BE2C (cell line): Measurements from ENCODE around the gene FGD1.
A peak's percentile ranks its signal among the peaks of the same experiment; 100 is the strongest.

Experiments
- DNase-seq: peaks from one replicate; pipeline ENCODE4 v3.0.0-alpha.2; 2020
- H3K27me3 ChIP-seq: fragments of 250-450 bp; sonication (Bioruptor Pico); 2 replicates; pipeline ENCODE4 v1.5.1; 2020; ENCODE audit warnings: mild to moderate bottlenecking
- H3K36me3 ChIP-seq: fragments of 250-450 bp; sonication (Bioruptor Pico); 2 replicates; pipeline ENCODE4 v1.5.1; 2020; ENCODE audit warnings: mild to moderate bottlenecking
- H3K4me1 ChIP-seq: fragments of 250-450 bp; sonication (Bioruptor Pico); 2 replicates; pipeline ENCODE4 v1.5.1; 2020
- H3K4me3 ChIP-seq: 2 replicates; pipeline ENCODE4 v1.5.1; 2011; ENCODE audit warnings: low read depth, low read length
- H3K9me3 ChIP-seq: fragments of 250-450 bp; sonication (Bioruptor Pico); 2 replicates; pipeline ENCODE4 v1.5.1; 2020
- TF ChIP-seq, protein P1 (sequence below): IDR thresholded peaks from 2 replicates; pipeline ENCODE4 v1.5.1; 2012; ENCODE audit warnings: mild to moderate bottlenecking, low read depth, low read length

The FGD1 gene

DNA sequence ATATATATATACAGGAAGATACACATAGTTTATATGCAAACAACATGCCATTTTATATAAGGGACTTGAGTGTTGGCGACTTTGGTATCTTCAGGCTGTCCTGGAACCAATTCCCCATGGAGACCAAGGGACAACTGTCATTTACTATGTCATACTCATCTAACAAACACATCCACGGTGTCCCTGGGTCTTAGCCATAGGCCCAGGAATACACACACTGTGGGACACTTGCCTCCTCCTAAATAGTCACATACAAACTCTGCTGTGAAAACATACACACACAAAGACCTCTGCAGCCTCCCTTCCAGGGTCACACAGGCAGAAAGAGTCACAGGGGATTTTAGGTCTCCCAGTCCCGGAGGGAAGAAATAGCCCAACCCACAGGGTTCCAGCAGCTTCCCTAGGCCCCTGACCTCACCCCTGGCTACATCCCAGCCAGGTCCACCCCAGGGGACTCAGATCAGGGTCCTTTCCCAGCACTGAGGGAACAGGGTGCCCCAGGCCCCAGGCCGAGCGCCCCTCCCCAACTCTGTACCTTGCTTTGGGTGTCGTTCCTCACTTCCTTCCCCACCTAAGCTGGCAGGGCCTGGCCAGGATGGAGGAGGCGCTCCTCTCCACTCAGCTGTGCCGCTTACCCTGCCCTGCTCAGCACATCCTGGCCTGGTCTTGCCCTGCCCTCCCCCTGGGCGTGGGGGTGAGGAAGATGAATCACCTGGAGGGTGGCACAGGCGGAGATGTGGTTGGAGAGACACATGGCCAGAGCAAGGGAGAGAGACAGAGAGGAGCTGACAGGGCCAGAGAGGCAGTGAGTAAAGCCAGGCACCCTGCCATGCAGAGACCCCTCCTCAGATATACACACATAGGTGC lies 21.8 kb downstream of the FGD1 start:
- H3K4me1 ChIP-seq = no peaks in the 10 kb centered on the region
- H3K36me3 ChIP-seq = no peaks in the 10 kb centered on the region
- no peak for DNase-seq
- no peak overlapping the region for H3K4me3 ChIP-seq
- no peaks in the 10 kb centered on the region for H3K9me3 ChIP-seq
- TF ChIP-seq, protein P1, sequence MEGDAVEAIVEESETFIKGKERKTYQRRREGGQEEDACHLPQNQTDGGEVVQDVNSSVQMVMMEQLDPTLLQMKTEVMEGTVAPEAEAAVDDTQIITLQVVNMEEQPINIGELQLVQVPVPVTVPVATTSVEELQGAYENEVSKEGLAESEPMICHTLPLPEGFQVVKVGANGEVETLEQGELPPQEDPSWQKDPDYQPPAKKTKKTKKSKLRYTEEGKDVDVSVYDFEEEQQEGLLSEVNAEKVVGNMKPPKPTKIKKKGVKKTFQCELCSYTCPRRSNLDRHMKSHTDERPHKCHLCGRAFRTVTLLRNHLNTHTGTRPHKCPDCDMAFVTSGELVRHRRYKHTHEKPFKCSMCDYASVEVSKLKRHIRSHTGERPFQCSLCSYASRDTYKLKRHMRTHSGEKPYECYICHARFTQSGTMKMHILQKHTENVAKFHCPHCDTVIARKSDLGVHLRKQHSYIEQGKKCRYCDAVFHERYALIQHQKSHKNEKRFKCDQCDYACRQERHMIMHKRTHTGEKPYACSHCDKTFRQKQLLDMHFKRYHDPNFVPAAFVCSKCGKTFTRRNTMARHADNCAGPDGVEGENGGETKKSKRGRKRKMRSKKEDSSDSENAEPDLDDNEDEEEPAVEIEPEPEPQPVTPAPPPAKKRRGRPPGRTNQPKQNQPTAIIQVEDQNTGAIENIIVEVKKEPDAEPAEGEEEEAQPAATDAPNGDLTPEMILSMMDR = no peak
- H3K27me3 ChIP-seq = no peaks in the 10 kb centered on the region

DNA sequence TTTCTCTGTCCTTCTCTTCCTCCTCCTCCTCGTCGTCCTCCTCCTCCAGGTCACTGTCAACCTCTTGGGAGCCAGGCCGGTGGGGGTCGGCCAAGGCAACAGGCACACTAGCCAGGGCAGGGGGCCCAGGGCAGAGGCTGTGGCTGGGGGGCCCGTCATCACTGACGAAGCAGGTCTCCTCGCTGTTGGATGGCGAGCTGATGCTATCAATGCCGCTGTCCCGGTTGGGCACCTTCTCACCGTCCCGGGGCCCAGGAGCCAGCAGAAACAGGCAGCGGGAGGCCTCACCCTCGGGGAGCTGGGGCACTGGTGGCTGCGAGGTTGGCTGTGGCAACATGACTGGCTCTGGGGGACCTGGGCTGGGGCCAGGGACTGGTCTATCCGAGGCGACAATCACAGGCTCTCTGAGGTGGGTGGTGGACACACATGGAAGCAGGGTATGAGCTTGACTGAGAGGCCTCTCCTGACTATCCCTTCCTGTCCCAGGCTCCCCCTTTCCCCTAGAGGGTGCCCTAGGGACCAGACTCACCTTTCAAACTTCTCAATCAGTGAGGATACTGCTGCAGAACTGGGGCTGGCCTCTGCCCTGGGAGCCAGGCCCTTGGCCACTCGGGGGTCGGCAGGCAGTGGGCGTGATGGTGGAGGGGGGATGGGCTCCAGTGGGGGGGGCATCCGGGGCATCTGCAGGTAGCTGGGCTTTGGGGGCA lies 25.8 kb downstream of the FGD1 start:
- Histone ChIP-seq H3K9me3 (no peaks in the 10 kb centered on the region), H3K4me3 (no peak overlapping the region), H3K4me1 (no peaks in the 10 kb centered on the region), H3K36me3 (no peaks in the 10 kb centered on the region), H3K27me3 (no peaks in the 10 kb centered on the region)
- no peak for DNase-seq
- TF ChIP-seq, protein P1 = no peak

DNA sequence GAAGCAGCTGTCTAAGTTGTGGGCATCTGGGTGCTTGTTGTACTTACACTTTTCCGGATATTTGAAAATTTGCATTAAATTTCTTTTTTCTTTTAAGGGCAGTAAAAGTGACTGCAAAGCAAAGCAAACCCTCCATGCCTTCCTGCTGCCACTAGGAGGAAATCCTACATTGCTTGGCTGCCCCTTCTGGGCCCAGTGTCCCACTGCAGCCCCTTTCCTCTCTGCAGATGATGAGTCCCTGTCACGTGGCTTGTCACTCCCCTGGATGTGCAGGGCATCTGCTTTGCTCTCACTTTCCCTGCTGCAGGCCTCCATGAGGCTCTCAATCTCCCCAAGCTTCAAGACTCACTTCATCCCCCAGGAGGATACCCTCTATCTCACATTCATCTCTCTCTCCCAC lies 43.1 kb downstream of the FGD1 start:
- Histone ChIP-seq H3K36me3 (no peaks in the 10 kb centered on the region), H3K27me3 (no peaks in the 10 kb centered on the region), H3K9me3 (no peaks in the 10 kb centered on the region), H3K4me1 (no peaks in the 10 kb centered on the region), H3K4me3 (no peak overlapping the region)
- DNase-seq = peak; percentile 74
- TF ChIP-seq, protein P1 = peak; percentile 72

DNA sequence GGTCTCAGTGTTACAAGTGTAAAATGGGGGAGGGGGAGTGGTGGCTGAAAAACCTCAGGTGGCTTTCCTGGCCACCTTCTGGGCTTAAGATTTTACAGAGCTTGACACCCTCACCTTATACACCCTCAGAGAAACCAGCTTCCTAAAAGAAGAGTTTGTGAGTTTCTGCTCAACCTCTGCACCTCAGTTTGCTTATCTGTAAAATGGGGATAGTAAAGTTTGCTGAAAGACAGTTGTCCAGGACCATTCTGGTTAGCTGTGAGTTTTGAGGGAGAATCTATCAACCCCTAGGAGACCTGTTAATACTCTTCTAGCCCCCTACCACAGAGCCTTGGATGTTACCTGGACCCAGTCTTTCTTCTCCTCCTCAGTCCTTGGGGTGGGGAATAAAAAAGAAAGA lies 46.1 kb downstream of the FGD1 start:
- Histone ChIP-seq H3K36me3 (no peaks in the 10 kb centered on the region), H3K4me1 (no peaks in the 10 kb centered on the region), H3K9me3 (no peaks in the 10 kb centered on the region), H3K27me3 (no peaks in the 10 kb centered on the region), H3K4me3 (no peak overlapping the region)
- TF ChIP-seq, protein P1 = no peak
- DNase-seq = no peak

DNA sequence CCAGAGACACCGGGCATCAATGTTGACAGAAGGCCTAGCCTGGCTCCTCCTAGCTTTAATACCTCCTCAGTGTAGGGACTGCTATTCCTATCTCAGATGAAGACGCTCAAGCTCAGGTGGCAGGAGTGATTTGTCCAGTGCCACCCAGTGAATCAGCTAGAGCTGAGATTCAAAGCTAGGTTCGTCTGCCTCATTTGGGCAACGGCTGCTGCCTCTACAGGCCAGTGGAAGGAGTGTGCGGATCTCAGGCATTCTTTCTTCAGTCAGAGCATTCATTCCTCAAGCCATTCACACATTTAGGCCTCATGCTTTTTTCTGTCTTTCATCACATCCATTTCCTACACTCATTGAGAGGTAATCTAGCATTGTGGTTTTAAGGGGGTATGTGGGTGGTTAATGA lies 48.6 kb downstream of the FGD1 start:
- TF ChIP-seq, protein P1 = peak; percentile 24; the same call in 1 of the 2 replicates
- H3K36me3 ChIP-seq = no peaks in the 10 kb centered on the region
- H3K4me1 ChIP-seq = no peaks in the 10 kb centered on the region
- no peaks in the 10 kb centered on the region for H3K9me3 ChIP-seq
- H3K4me3 ChIP-seq = no peak overlapping the region
- H3K27me3 ChIP-seq = no peaks in the 10 kb centered on the region
- DNase-seq = no peak

DNA sequence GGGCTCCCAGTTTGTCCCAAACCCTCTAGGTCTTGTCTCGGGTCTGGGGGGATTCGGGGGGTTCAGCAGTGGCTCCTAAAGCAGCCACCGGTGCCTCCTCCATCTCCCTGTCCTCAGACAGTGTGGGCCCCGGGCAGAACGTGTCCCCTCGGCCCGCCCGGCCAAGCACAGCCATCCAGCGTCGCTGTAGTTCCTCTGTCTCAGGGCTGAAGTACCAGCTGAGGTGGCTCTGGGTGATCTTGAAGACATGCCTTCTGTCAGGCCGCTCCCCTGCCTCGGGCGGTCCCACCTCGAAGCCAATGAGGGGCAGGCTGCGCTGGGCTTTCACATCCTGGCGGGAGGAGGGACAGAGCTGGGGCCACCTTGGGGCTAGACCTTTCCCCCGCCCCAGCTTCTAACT lies 50.0 kb downstream of the FGD1 start:
- no peaks in the 10 kb centered on the region for H3K4me1 ChIP-seq
- no peaks in the 10 kb centered on the region for H3K9me3 ChIP-seq
- H3K4me3 ChIP-seq = no peak overlapping the region
- no peak for DNase-seq
- TF ChIP-seq, protein P1 = no peak
- no peaks in the 10 kb centered on the region for H3K36me3 ChIP-seq
- no peaks in the 10 kb centered on the region for H3K27me3 ChIP-seq
